ENCODE measurements around the gene PRKAR1B.

PRKAR1B gene

GRCh38 chr7:601036-601594 lies 126.0 kb downstream of the PRKAR1B start:
- Mint-ChIP-seq H3K4me3 (peak overlapping the region; percentile 98), H3K4me1 (peaks cover 99% of the 10 kb centered on the region)
- peak; percentile 5 for ATAC-seq

GRCh38 chr7:600149-601035 lies 126.7 kb downstream of the PRKAR1B start:
- Mint-ChIP-seq H3K9me3 (peaks cover 0 to 7% of the 10 kb centered on the region in 2 donors), H3K4me1 (peaks cover 99% of the 10 kb centered on the region), H3K4me3 (peak overlapping the region; percentile 98), H3K27ac (peak overlapping the region; percentile 86 to 92), H3K27me3 (no peaks in the 10 kb centered on the region)
- no peak for ATAC-seq
- DNase-seq: no peak

More at GRCh38 chr7:601036-601594, 126.0 kb downstream of the PRKAR1B start:
- H3K9me3 Mint-ChIP-seq: peaks cover 0 to under 1% of the 10 kb centered on the region in 2 donors
- H3K27me3 Mint-ChIP-seq: no peaks in the 10 kb centered on the region
- DNase-seq: no peak
- H3K27ac Mint-ChIP-seq: peak overlapping the region; percentile 95 to 100

GRCh38 chr7:598899-599298 lies 128.2 kb downstream of the PRKAR1B start:
- ATAC-seq: no peak
- peak overlapping the region in 1 of 2 donors; percentile 22 for H3K4me3 Mint-ChIP-seq
- DNase-seq: no peak
- H3K4me1 Mint-ChIP-seq: peaks cover 99% of the 10 kb centered on the region
- H3K27me3 Mint-ChIP-seq: no peaks in the 10 kb centered on the region
- H3K27ac Mint-ChIP-seq: peak overlapping the region; percentile 19 to 79
- H3K9me3 Mint-ChIP-seq: peaks cover 0 to 7% of the 10 kb centered on the region in 2 donors

- DNase-seq (no peak), ATAC-seq (no peak)
- Mint-ChIP-seq H3K27me3 (no peaks in the 10 kb centered on the region), H3K27ac (peak overlapping the region in 1 of 2 donors; percentile 82), H3K9me3 (peaks cover 0 to 7% of the 10 kb centered on the region in 2 donors), H3K4me1 (peaks cover 99% of the 10 kb centered on the region), H3K4me3 (peak overlapping the region; percentile 22 to 39)
These were observed 129.5 kb downstream of the PRKAR1B start for GRCh38 chr7:597348-598178.

GRCh38 chr7:596819-597182 lies 130.3 kb downstream of the PRKAR1B start:
- Mint-ChIP-seq H3K27ac (no peak overlapping the region), H3K9me3 (peaks cover 0 to 7% of the 10 kb centered on the region in 2 donors), H3K4me1 (peaks cover 99% of the 10 kb centered on the region), H3K4me3 (no peak overlapping the region), H3K27me3 (no peaks in the 10 kb centered on the region)
- no peak for ATAC-seq
- DNase-seq: no peak

GRCh38 chr7:596071-596818 lies 130.8 kb downstream of the PRKAR1B start:
- ATAC-seq (no peak), DNase-seq (no peak)
- Mint-ChIP-seq H3K27ac (peak overlapping the region in 1 of 2 donors; percentile 33), H3K27me3 (no peaks in the 10 kb centered on the region), H3K9me3 (peaks cover 0 to 7% of the 10 kb centered on the region in 2 donors), H3K4me3 (no peak overlapping the region), H3K4me1 (peaks cover 100% of the 10 kb centered on the region)

- peak overlapping the region in 1 of 2 donors; percentile 29 for H3K4me3 Mint-ChIP-seq
- H3K27ac Mint-ChIP-seq: peak overlapping the region in 1 of 2 donors; percentile 80
- no peaks in the 10 kb centered on the region for H3K27me3 Mint-ChIP-seq
- ATAC-seq: peak; percentile 56
- peaks cover 96% of the 10 kb centered on the region for H3K4me1 Mint-ChIP-seq
- DNase-seq: peak in 1 of 2 donors; percentile 40
- peaks cover 0 to 7% of the 10 kb centered on the region in 2 donors for H3K9me3 Mint-ChIP-seq
These were observed 131.5 kb downstream of the PRKAR1B start for GRCh38 chr7:595621-596010.

GRCh38 chr7:594920-595620 lies 132.0 kb downstream of the PRKAR1B start:
- H3K4me1 Mint-ChIP-seq: peaks cover 92% of the 10 kb centered on the region
- peak overlapping the region in 1 of 2 donors; percentile 80 for H3K27ac Mint-ChIP-seq
- ATAC-seq (peak; percentile 13), DNase-seq (no peak)
- no peaks in the 10 kb centered on the region for H3K27me3 Mint-ChIP-seq
- H3K4me3 Mint-ChIP-seq: peak overlapping the region; percentile 29
- H3K9me3 Mint-ChIP-seq: peaks cover 0 to 7% of the 10 kb centered on the region in 2 donors

GRCh38 chr7:594212-594913 lies 132.7 kb downstream of the PRKAR1B start:
- Mint-ChIP-seq H3K4me3 (peak overlapping the region; percentile 75 to 81), H3K27me3 (no peaks in the 10 kb centered on the region), H3K9me3 (peaks cover 0 to 12% of the 10 kb centered on the region in 2 donors), H3K4me1 (peaks cover 90% of the 10 kb centered on the region), H3K27ac (peak overlapping the region in 1 of 2 donors; percentile 95)
- ATAC-seq (no peak), DNase-seq (no peak)

- Mint-ChIP-seq H3K4me1 (peaks cover 82% of the 10 kb centered on the region), H3K4me3 (peak overlapping the region; percentile 75 to 81), H3K27ac (peak overlapping the region; percentile 93 to 95), H3K9me3 (peaks cover 6 to 21% of the 10 kb centered on the region in 2 donors), H3K27me3 (no peaks in the 10 kb centered on the region)
- DNase-seq (peak in 1 of 2 donors; percentile 60), ATAC-seq (peak; percentile 62)
These were observed 133.6 kb downstream of the PRKAR1B start for GRCh38 chr7:593324-594115.

GRCh38 chr7:591856-592628 lies 135.0 kb downstream of the PRKAR1B start:
- Mint-ChIP-seq H3K9me3 (peaks cover 11 to 34% of the 10 kb centered on the region in 2 donors), H3K4me3 (no peak overlapping the region), H3K27ac (peak overlapping the region in 1 of 2 donors; percentile 91), H3K27me3 (no peaks in the 10 kb centered on the region), H3K4me1 (peaks cover 72% of the 10 kb centered on the region)
- no peak for ATAC-seq
- no peak for DNase-seq

GRCh38 chr7:590731-591551 lies 136.1 kb downstream of the PRKAR1B start:
- Mint-ChIP-seq H3K4me1 (peaks cover 68% of the 10 kb centered on the region), H3K9me3 (peaks cover 15 to 38% of the 10 kb centered on the region in 2 donors)

More at GRCh38 chr7:590731-591551, 136.1 kb downstream of the PRKAR1B start:
- no peaks in the 10 kb centered on the region for H3K27me3 Mint-ChIP-seq
- H3K4me3 Mint-ChIP-seq: no peak overlapping the region
- ATAC-seq: no peak
- no peak overlapping the region for H3K27ac Mint-ChIP-seq
- DNase-seq: no peak

Measured in stimulated activated naive CD8-positive, alpha-beta T cell treated with anti-CD3 and anti-CD28 coated beads, Interleukin-15, amount 100 ng/mL, for 72 hours (primary cell).